ENCODE measurements around the gene CTAG2.
"Not testable (repeated sequence)": the region's sequence is repeated elsewhere in the genome, so short reads cannot be mapped to it uniquely, and the experiment has no call there.

The CTAG2 gene

DNA sequence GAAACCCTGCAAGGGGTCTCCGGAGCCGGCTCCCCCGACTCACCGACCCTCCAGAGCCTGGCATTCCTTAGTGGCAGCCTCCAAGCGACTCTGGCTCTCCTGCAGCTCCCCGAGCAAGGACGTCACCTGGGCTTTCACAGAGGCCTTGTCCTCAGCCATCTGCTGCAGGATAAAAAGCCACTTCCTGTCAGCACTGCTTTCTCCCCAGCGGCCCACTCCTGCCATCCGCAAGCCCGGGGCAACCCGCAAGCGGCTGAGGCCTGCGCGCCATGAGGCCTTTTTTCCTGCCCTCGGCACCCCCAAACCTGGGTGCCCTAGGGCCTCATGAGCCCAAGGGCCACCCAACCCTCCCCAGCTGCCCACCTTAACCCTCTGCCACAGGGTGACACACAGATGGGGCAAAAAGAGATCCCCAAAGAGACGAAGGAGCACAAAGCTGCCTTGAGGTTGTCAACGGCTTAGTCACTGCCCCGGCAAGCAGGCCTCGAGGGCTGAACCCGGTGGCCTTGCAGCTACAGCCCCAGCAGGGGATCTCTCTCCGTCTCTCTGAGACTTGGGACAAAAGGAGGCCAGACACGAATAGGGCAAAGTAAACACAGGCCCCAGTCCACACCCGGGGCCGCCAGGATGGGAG, 7.5 kb downstream of the CTAG2 start:
- not testable (repeated sequence) for DNase-seq

DNA sequence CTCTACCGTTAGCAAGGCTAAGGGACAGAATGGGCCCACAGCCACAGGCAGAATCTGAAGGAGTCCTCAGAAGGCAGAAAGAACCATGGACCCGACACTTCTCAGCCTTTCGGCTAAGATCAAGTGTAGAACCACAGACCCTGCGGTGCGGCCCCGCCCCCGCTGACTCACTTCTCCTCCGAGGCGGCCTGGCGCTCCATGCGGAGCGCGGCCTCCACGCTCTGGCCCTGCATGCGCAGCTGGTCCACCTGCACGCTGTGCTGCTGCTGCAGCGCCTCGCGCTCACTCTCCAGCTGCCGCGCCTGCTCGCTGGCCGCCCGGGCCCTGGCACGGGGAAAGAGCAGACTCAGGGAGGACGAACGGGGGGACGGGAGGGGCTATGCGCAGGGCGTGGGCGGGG, 9.7 kb downstream of the CTAG2 start:
- DNase-seq: not testable (repeated sequence)

DNA sequence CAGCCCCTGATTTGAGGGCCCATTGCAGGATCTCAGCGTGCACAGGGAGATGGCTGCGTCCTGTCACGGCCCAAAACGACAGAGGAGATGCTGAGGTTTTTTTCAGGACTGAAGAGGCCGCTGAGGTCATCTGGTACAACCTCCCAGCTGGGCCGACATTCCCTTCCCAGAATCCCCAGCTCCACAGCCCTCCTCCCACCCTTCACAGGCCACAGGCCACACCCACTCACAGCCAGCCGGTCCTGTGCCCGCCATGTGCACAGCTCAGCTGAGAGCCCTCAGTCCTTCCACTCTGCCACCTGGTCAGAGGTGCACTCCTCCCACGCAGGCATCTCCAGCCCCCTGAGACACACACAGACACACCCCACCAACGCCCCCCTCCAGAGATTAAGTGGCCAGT, 11.6 kb downstream of the CTAG2 start:
- DNase-seq: not testable (repeated sequence)

GRCh38 chrX:154633661-154634060, 19.7 kb downstream of the CTAG2 start:
- DNase-seq: not testable (repeated sequence)

DNA sequence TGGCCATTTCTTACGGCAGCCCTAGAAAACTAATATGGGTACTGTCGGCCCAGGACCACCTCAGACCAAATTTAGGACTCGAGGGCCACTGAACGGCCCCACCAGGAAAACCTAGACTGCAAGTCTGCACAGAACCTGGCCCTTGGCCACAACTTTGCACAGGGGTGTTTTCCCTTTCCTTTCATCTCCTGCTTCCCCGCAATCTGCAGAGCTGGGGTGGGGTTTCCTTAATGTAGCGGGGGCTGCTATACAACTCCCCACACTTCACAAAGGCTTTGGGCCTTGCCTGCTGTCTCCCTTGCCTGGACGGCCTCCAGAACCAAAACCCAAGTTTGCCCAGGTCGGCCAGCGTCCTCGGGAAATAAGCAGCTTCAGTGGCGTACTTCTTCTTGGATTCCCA, 22.4 kb downstream of the CTAG2 start:
- not testable (repeated sequence) for DNase-seq

DNA sequence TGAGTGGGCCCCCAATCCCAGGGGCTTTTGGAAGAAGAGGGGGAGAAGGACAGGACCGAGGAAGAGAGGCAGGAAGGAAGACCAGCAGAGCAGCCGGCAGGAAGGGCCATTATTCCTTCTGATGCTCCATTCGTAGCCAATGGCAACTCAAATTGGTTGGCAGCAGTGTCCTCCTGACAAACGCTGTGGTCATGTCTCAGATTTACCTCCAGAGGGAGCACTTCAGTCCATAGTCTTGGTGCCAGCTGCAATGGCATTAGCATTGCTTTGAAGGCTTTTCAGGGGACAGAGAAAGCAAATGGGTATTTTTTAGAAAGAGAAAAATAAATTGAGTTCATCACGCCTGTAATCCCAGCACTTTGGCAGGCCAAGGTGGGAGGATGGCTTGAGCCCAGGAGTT, 24.4 kb downstream of the CTAG2 start:
- not testable (repeated sequence) for DNase-seq

DNA sequence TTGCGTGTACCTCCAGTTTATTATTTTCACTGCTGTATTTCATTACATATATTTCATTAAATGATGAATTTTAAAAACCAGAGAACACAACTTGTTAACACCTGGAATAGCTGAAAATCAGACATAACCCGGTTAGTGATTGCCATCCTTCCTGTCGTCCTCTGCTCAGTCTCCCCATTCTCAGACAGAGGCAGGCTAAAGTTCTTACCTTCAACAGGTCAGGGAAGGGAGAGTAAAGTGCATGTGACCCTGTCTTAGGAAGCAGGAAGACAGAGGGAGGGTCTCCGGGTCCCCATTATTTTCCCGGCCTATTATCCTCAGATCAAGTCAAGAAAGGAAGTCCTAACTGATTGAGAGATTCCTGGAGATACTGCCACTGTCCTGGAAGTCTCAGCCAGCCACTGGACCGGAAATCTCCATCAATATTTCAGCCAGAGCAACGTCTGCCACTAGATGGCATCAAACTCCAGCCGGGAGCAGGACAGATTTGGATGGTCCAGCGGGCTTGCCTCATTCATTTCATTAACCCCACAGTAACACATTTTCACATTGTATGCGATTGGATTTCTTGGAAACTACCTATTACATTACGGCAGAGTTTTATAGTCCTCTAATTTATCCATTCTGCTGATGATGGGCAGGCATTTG, 32.5 kb downstream of the CTAG2 start:
- DNase-seq: not testable (repeated sequence)

DNA sequence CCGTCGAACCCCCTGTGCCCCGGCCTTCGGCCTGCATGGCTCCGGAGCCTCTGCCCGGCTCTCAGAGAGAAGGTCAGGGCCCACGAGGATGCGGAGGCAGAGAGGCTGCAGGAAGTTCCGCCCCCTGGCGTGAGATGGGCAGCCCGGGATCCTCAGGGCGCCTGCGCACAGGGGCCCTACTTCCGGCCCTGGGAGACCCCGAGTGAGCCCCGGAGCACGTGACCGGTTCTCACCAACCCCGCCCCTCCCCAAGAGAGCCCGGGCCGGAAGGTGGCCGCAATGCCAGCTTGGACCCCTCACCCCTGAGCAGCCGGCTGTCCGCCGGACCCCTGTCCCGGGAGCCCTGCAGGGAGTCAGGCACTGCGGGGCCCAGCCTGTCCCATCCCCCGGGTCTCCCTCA, 34.2 kb downstream of the CTAG2 start, which contains the start of gene CTAG1B:
Gene CTAG1B, minus strand, starts transcription at position 101 of the 400 bp plus-strand sequence. Its CDS starts 64 bp downstream, at position 37.
- not testable (repeated sequence) for DNase-seq

DNA sequence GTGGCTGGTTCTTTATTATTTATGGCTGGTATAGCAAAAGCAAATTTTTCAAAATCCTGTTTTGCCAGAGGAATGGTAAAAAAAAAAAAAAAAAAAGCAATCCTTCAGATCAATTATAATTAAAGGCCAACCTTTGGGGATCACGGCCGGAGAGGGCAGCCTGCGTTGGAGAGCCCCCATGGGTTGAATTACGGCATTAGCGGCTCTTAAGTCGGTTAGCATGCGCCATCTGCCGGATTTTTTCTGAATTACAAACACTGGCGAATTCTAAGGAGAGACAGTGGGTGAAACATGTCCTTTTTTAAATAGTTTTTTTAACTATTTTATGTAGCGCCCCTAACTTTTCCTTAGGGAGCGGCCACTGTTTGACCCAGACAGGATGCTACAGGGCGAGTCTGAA, 39.8 kb downstream of the CTAG2 start:
- DNase-seq: not testable (repeated sequence)

GRCh38 chrX:154611146-154611545, 42.2 kb downstream of the CTAG2 start:
- DNase-seq: not testable (repeated sequence)

- not testable (repeated sequence) for DNase-seq
These were observed 44.6 kb downstream of the CTAG2 start for GRCh38 chrX:154608823-154609222.

DNA sequence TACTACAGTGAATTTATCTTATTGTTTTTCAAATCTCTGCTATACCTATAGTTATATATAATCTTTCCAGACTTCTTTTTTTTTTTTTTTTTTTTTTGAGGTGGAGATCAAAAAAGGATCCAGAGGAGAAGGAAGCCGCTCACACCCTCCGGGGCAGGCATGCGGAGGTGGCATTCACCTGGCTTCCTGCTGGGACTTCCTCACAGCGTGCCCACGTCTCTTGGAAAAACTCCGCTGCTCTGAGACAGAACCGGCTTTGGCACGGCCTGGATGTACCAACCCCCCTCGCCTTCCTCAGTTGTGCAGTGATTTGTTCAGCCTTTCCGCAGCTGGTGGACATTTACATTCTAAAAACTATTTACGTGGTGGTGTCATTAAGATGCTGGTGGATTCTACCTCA, 45.4 kb downstream of the CTAG2 start:
- not testable (repeated sequence) for DNase-seq

GRCh38 chrX:154607370-154607769, 46.0 kb downstream of the CTAG2 start:
- DNase-seq: no peak

- no peak for DNase-seq
These were observed 47.8 kb downstream of the CTAG2 start for GRCh38 chrX:154605566-154605965.

DNA sequence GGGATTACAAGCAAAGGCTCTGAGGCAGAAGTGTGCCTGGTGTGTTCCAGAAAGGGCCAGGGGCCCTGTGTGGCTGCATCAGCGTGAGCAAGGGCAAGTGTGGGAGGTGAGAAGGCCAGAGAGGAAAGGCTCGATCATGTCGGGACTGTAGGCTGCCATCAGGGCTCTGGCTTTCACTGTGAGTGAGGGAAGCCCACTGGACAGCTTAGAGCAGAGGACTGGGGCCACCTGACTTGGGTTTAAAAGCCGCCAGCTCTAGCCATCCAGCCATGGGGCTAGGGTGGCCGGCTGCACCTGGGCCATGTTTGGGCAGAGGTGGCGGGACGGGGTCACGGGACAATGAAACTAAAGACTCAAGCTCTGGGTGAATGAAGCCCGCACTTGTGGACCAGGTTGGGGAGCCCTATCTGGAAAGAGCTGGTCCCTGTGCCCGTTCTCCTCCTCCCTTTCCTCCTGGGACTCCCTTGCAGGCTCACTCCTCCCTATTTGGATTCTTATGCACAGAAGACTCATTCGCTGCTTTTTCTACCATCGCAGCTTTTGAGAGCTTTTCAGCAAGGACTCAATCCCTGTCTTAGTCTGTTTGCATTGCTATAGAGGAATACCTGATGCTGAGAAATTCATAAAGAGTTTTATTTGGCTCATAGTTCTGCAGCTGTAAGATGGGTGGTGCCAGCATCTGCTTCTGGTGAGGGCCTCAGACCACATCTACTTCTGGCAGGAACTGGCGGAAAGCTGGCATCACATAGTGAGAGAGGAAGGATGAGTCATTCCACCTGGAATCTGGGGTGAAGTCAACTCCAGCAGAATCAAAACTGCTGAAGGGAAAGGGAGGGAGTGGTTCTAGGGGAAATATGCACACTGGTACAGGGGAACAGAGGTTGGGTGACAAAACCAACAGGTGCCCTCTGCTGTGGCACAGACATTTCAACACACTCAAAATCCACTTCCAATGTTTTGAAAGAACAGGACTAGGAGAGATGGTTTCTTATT, 49.6 kb downstream of the CTAG2 start:
- no peak for DNase-seq

- no peak for DNase-seq
These were observed 50.5 kb downstream of the CTAG2 start for GRCh38 chrX:154602766-154603437.

DNA sequence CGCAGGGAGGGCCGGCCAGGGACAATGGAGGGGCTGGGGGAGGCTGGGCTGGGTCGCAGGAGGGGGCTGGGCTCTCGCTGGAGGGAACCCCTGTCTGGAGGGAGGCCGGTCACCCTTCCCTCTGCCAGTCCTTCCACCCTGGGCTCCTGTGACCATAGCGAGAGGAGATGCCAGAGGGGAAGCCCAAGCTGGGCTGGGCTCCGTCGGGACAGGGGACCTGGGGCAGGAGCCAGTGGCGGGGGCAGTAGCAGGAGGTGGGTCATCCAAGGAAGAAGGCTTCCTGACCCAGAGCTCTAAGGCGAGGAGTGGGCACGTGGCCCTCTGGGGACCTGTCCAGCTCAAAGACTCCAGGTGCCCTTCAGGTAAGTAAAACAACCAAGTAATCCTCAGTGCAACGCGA, 51.2 kb downstream of the CTAG2 start:
- no peak for DNase-seq

Measured in activated naive CD4-positive, alpha-beta T cell (primary cell).